HepG2 (cell line): ENCODE data around the gene NODAL. TPM values are rescaled to one million over a fixed set of nuclear protein-coding genes. Genes with fewer than 3 reads are reported as not detected.

Experiments
- ASH2L ChIP-seq: fragments of 300-600, 200-600 bp; sonication (generic); IDR thresholded peaks from 2 replicates; pipeline ENCODE4 v1.7.0; 2017; ENCODE audit warnings: low read depth, mild to moderate bottlenecking, moderate library complexity, mixed read lengths, low read length; ENCODE audit not compliant: insufficient read length
- GTF3A ChIP-seq: sonication (generic); formaldehyde crosslinking; conservative IDR thresholded peaks from 2 replicates; pipeline ENCODE4 v1.4.0; 2020; ENCODE audit warnings: mild to moderate bottlenecking, missing genetic modification reagents
- HDAC2 ChIP-seq: sonication (generic); formaldehyde crosslinking; IDR thresholded peaks from 2 replicates; pipeline ENCODE4 v1.4.0; 2020; ENCODE audit warnings: missing genetic modification reagents
- HOXD1 ChIP-seq: sonication (generic); formaldehyde crosslinking; IDR thresholded peaks from 2 replicates; pipeline ENCODE4 v1.5.0; 2020; ENCODE audit warnings: missing genetic modification reagents
- MED1 ChIP-seq: sonication (generic); formaldehyde crosslinking; IDR thresholded peaks from 2 replicates; pipeline ENCODE4 v1.4.0; 2020; ENCODE audit warnings: missing genetic modification reagents
- MXI1 ChIP-seq: IDR thresholded peaks from 3 replicates; pipeline ENCODE4 v1.6.1; 2012; ENCODE audit warnings: low read depth, low read length, inconsistent platforms, borderline replicate concordance
- SOX5 ChIP-seq: IDR thresholded peaks from 2 replicates; pipeline ENCODE4 v1.6.1; 2016; ENCODE audit warnings: borderline replicate concordance
- TBL1XR1 ChIP-seq: fragments of 150-350 bp; IDR thresholded peaks from 2 replicates; pipeline ENCODE4 v1.6.1; 2014; ENCODE audit warnings: borderline replicate concordance, low read length; ENCODE audit not compliant: partially characterized antibody
- TOPORS ChIP-seq: sonication (generic); formaldehyde crosslinking; IDR thresholded peaks from 2 replicates; pipeline ENCODE4 v1.8.0; 2023; ENCODE audit warnings: mild to moderate bottlenecking, missing genetic modification reagents
- ZNF24 ChIP-seq: fragments of 450-650 bp; IDR thresholded peaks from 2 replicates; pipeline ENCODE4 v1.6.1; 2017; ENCODE audit warnings: antibody characterized with exemption, mild to moderate bottlenecking
- ZNF263 ChIP-seq: sonication (generic); formaldehyde crosslinking; IDR thresholded peaks from 2 replicates; pipeline ENCODE4 v1.4.0; 2020; ENCODE audit warnings: missing genetic modification reagents
- ZNF335 ChIP-seq: sonication (generic); formaldehyde crosslinking; IDR thresholded peaks from 2 replicates; pipeline ENCODE4 v1.4.0; 2020; ENCODE audit warnings: missing genetic modification reagents
- ZNF460 ChIP-seq: sonication (generic); formaldehyde crosslinking; IDR thresholded peaks from 2 replicates; pipeline ENCODE4 v1.5.1; 2020; ENCODE audit warnings: missing genetic modification reagents, mild to moderate bottlenecking, borderline replicate concordance
- ZNF746 ChIP-seq: sonication (generic); formaldehyde crosslinking; IDR thresholded peaks from 2 replicates; pipeline ENCODE4 v1.8.0; 2022; ENCODE audit warnings: mild to moderate bottlenecking, missing genetic modification reagents
- ZZZ3 ChIP-seq: sonication (generic); formaldehyde crosslinking; IDR thresholded peaks from 2 replicates; pipeline ENCODE4 v1.4.0; 2020; ENCODE audit warnings: missing genetic modification reagents, mild to moderate bottlenecking, borderline replicate concordance
- polyA plus RNA-seq, 8 experiments: library from polyadenylated mRNA; depleted of rRNA in 3 of 8; stranded (reverse) in 7 of 8; unstranded in 1 of 8; fragments of >200 nt; fragmentation: Illumina TruSeq in 4 of 8; extraction: Trizol in 4 of 8; gene quantifications; 2 replicates each; pipeline versions ENCODE4 v1.2.1 to v1.2.3, GENCODE V29; 2011 to 2016; ENCODE audit warnings: low read depth in 4 of 8, missing spikeins in 1 of 8, mixed read lengths in 1 of 8; ENCODE audit not compliant: insufficient read depth in 1 of 8
- total RNA-seq, 5 experiments: library from RNA; depleted of rRNA; stranded (reverse); fragments of >200 nt; fragmentation: Illumina TruSeq; extraction: Trizol; gene quantifications; 2 replicates each; pipeline ENCODE4 v1.2.3, GENCODE V29; 2016; ENCODE audit warnings: low read depth in 1 of 5
- TF ChIP-seq, protein P1 (sequence below): sonication (generic); formaldehyde crosslinking; IDR thresholded peaks from 2 replicates; pipeline ENCODE4 v1.5.0; 2020; ENCODE audit warnings: mild to moderate bottlenecking, missing genetic modification reagents
- TF ChIP-seq, protein P2 (sequence below): sonication (generic); formaldehyde crosslinking; IDR thresholded peaks from 2 replicates; pipeline ENCODE4 v1.4.0; 2020; ENCODE audit warnings: missing genetic modification reagents
- TF ChIP-seq, protein P3 (sequence below): sonication (generic); formaldehyde crosslinking; IDR thresholded peaks from 2 replicates; pipeline ENCODE4 v1.4.0; 2020; ENCODE audit warnings: mild to moderate bottlenecking, missing genetic modification reagents
- TF ChIP-seq, protein P4 (sequence below): sonication (generic); IDR thresholded peaks from 2 replicates; pipeline ENCODE4 v1.6.1; 2016; ENCODE audit warnings: low read depth, borderline replicate concordance
- TF ChIP-seq, protein P5 (sequence below): IDR thresholded peaks from 2 replicates; pipeline ENCODE4 v1.6.1; 2012; ENCODE audit warnings: inconsistent platforms

Gene NODAL
- total and polyA plus RNA-seq, 2 of the 13 experiments (the other 11 are each of a cell fraction or from before 2014, with no cell fraction given): not detected

DNA sequence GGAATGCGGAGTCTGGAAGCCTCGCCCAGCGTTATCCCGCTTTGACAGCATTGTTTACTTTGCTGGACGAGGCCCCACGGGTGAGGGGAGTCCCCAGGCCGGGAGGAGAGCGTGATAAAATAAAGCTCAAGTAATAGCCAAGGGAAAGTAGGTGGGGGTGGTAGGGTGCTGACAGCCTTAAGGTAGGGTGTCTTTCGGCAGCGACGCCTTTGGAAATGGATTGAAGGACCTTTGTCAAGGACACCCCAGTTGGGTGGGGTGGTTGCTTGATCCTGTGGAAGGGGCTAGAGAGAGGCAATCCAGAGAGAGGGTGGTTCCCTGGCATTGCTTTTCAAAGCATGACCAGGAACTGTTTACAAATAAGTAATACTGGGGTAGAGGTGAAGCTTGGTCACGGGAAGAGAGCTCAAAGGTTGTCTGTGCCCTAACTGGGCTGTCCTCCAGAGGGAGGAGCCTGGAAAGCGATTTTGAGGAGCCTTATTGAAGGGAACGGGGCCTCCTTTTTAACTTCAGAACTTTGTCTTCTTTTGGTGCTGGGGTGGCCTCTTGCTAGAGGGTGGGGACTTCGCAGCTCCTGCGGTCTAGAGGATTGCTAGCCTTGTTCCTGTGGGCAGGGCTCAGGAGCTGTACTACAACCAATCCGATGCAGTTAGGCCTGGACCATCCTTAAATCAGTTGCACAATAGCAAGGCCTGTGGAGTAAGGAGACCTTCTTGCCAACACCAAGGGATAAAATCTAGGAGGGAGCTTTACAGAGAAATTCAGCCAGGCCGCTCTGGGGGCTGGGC, 36.2 kb downstream of the NODAL start (continued):
- TF ChIP-seq, protein P1, sequence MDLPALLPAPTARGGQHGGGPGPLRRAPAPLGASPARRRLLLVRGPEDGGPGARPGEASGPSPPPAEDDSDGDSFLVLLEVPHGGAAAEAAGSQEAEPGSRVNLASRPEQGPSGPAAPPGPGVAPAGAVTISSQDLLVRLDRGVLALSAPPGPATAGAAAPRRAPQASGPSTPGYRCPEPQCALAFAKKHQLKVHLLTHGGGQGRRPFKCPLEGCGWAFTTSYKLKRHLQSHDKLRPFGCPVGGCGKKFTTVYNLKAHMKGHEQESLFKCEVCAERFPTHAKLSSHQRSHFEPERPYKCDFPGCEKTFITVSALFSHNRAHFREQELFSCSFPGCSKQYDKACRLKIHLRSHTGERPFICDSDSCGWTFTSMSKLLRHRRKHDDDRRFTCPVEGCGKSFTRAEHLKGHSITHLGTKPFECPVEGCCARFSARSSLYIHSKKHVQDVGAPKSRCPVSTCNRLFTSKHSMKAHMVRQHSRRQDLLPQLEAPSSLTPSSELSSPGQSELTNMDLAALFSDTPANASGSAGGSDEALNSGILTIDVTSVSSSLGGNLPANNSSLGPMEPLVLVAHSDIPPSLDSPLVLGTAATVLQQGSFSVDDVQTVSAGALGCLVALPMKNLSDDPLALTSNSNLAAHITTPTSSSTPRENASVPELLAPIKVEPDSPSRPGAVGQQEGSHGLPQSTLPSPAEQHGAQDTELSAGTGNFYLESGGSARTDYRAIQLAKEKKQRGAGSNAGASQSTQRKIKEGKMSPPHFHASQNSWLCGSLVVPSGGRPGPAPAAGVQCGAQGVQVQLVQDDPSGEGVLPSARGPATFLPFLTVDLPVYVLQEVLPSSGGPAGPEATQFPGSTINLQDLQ (CRISPR knock-in tag): no peak
- no peak for TF ChIP-seq HOXD1 (CRISPR knock-in tag)
- TF ChIP-seq TOPORS (CRISPR knock-in tag): no peak
- peak; percentile 20 for TF ChIP-seq TBL1XR1
- TF ChIP-seq MED1 (CRISPR knock-in tag): peak; percentile 50; the same call in 1 of the 2 replicates
- no peak for TF ChIP-seq ZZZ3 (CRISPR knock-in tag)
- TF ChIP-seq, protein P2, sequence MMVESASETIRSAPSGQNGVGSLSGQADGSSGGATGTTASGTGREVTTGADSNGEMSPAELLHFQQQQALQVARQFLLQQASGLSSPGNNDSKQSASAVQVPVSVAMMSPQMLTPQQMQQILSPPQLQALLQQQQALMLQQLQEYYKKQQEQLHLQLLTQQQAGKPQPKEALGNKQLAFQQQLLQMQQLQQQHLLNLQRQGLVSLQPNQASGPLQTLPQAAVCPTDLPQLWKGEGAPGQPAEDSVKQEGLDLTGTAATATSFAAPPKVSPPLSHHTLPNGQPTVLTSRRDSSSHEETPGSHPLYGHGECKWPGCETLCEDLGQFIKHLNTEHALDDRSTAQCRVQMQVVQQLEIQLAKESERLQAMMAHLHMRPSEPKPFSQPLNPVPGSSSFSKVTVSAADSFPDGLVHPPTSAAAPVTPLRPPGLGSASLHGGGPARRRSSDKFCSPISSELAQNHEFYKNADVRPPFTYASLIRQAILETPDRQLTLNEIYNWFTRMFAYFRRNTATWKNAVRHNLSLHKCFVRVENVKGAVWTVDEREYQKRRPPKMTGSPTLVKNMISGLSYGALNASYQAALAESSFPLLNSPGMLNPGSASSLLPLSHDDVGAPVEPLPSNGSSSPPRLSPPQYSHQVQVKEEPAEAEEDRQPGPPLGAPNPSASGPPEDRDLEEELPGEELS (CRISPR knock-in tag): peak; percentile 82
- peak; percentile 60 for TF ChIP-seq ASH2L
- no peak for TF ChIP-seq ZNF746 (CRISPR knock-in tag)
- no peak for TF ChIP-seq ZNF24
- TF ChIP-seq, protein P3, sequence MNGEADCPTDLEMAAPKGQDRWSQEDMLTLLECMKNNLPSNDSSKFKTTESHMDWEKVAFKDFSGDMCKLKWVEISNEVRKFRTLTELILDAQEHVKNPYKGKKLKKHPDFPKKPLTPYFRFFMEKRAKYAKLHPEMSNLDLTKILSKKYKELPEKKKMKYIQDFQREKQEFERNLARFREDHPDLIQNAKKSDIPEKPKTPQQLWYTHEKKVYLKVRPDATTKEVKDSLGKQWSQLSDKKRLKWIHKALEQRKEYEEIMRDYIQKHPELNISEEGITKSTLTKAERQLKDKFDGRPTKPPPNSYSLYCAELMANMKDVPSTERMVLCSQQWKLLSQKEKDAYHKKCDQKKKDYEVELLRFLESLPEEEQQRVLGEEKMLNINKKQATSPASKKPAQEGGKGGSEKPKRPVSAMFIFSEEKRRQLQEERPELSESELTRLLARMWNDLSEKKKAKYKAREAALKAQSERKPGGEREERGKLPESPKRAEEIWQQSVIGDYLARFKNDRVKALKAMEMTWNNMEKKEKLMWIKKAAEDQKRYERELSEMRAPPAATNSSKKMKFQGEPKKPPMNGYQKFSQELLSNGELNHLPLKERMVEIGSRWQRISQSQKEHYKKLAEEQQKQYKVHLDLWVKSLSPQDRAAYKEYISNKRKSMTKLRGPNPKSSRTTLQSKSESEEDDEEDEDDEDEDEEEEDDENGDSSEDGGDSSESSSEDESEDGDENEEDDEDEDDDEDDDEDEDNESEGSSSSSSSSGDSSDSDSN (CRISPR knock-in tag): peak; percentile 6; the same call in 1 of the 2 replicates
- TF ChIP-seq, protein P4, sequence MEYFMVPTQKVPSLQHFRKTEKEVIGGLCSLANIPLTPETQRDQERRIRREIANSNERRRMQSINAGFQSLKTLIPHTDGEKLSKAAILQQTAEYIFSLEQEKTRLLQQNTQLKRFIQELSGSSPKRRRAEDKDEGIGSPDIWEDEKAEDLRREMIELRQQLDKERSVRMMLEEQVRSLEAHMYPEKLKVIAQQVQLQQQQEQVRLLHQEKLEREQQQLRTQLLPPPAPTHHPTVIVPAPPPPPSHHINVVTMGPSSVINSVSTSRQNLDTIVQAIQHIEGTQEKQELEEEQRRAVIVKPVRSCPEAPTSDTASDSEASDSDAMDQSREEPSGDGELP: peak; percentile 12; the same call in 1 of the 2 replicates
- 0 out of 2 replicates have a peak, but pooled peaks have one; percentile 13 for TF ChIP-seq GTF3A (CRISPR knock-in tag)
- peak; percentile 88 for TF ChIP-seq ZNF263
- TF ChIP-seq, protein P5, sequence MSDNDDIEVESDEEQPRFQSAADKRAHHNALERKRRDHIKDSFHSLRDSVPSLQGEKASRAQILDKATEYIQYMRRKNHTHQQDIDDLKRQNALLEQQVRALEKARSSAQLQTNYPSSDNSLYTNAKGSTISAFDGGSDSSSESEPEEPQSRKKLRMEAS: peak; percentile 49
- no peak for TF ChIP-seq ZNF460 (CRISPR knock-in tag)
- peak; percentile 38; the same call in 1 of the 2 replicates for TF ChIP-seq SOX5 (CRISPR knock-in tag)
- peak; percentile 42; the same call in 2 of the 3 replicates for TF ChIP-seq MXI1
- peak; percentile 32; the same call in 1 of the 2 replicates for TF ChIP-seq ZNF335 (CRISPR knock-in tag)
- peak; percentile 18; the same call in 1 of the 2 replicates for TF ChIP-seq HDAC2 (CRISPR knock-in tag)
